VCaP (cell line): ENCODE data around the gene NDUFB8.

ENCODE experiments used
- H3K27ac ChIP-seq: fragments of 450-650 bp; 2 replicates; pipeline ENCODE4 v1.5.1; 2017
- TF ChIP-seq, protein P1 (sequence below): fragments of 450-650 bp; conservative IDR thresholded peaks from 2 replicates; pipeline ENCODE4 v1.5.1; 2017; ENCODE audit warnings: mild to moderate bottlenecking, moderate library complexity

Gene NDUFB8

DNA sequence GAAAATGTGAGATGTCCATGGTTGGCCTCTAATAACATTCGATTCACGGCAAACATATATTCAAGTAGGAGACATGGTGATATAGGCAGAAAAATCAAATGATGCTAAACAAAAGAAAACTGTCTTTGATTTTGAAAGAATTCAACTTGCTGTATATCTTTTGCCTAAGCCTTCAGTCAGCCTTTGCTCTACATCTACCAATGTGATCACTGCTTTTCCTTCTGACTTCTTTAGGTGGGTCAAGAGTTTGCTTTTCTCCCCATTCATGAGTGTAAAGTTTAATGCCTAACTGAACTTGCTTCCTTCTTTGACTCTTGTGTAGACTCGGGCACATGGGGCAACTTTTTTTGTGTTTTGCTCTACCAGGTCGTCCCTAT, 5.7 kb upstream of the NDUFB8 start:
- TF ChIP-seq, protein P1, sequence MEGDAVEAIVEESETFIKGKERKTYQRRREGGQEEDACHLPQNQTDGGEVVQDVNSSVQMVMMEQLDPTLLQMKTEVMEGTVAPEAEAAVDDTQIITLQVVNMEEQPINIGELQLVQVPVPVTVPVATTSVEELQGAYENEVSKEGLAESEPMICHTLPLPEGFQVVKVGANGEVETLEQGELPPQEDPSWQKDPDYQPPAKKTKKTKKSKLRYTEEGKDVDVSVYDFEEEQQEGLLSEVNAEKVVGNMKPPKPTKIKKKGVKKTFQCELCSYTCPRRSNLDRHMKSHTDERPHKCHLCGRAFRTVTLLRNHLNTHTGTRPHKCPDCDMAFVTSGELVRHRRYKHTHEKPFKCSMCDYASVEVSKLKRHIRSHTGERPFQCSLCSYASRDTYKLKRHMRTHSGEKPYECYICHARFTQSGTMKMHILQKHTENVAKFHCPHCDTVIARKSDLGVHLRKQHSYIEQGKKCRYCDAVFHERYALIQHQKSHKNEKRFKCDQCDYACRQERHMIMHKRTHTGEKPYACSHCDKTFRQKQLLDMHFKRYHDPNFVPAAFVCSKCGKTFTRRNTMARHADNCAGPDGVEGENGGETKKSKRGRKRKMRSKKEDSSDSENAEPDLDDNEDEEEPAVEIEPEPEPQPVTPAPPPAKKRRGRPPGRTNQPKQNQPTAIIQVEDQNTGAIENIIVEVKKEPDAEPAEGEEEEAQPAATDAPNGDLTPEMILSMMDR = no peak
- peak overlapping the region; percentile 55 for H3K27ac ChIP-seq

DNA sequence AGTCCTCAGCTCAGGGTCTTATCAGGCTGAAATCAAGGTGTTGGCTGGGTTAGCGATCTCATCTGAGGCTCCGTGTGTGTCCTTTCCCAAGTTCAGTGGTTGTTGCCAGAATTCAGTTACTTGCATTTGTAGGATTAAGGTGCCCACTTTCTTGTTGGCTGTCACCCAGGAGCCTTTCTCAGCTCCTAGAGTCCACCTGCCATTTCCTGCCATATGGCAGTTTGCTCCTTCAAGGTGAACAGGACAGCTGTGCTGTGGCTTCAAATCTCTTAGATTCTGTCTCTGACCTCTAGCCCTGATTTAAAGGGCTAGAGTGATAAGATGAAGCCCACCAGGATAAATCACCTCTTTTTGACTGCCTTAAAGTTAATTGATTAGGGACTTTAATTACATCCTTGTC, 5.1 kb upstream of the NDUFB8 start:
- TF ChIP-seq, protein P1 = no peak
- H3K27ac ChIP-seq = peak overlapping the region; percentile 55; the same call in 1 of the 2 replicates

DNA sequence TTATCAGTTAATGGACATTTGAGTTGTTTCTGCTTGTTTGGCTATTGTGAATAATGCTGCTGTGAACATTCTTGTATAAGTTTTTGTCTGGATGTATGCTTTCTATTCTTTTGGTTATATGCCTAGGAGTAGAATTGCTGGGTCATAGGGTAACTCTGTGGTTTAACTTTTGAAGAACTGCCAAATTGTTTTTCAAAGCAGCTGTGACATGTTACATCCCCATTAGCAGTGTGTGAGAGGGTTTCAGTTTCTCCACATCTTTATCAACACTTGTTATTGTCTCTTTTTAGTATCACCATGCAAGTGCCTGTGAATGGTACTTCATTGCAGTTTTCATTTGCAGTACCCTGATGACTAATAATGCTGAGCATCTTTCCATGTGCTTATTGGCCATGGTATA, 2.1 kb upstream of the NDUFB8 start:
- no peak overlapping the region for H3K27ac ChIP-seq
- TF ChIP-seq, protein P1 = no peak

DNA sequence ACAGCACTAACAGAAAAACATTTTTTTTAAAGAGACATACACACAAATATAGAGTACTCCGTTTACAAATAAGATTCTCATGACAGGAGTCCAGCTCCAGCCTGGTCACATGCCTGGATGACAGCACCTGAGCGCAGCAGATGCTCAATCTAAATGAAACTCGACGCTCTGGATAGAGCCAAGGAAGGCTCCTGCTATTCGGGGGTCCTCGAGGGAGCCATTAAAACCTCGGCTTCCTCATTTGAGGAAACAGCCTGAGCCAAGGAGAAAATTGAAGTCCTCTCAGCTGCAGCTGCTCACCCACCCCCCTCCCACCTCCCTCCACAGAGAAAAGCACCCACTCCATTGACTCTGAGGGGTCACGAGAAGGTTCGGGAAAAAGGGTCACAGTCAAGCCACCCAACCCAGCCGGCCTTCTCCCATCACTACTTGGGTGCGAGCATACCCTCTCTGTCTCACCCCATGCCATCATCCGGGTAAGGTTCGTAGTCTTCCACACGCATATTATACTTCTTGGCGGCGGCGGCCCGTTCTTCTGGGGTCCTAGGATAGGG, 673 bp downstream of the NDUFB8 start:
- H3K27ac ChIP-seq = peak overlapping the region; percentile 79
- TF ChIP-seq, protein P1 = no peak

DNA sequence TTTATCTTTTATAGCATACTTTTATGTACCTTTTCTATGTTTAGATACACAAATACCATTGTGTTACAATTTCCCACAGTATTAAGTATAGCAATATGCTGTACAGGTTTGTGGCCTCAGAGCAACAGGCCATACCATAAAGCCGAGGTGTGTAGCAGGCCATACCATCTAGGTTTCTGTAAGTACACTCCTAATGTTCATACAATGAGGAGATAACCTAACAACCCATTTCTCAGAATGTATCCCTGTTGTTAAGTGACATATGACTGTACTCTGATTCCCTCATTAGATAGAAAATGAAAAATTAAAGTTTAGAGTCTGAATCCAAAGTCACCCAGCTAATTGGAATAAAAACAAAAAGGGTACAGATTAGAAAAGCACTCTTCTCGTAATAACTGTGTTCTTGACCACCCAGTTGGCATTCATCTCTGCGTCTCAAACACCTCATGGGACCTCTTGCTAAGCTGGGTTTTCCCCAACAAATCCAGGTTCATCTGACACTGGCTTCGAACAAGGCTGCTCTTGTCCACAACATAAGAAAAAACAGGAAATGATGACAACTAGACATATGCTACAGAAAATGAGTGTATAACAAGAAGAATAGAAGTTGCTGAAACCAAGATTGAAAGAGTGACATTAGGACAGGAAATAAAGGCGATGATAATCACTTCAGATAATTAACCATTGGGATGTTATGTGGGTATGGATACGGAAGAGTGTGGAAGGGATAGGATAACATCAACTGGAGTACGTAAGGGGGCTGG, 1.4 kb downstream of the NDUFB8 start:
- TF ChIP-seq, protein P1 = no peak
- H3K27ac ChIP-seq = peak overlapping the region; percentile 79; the same call in 1 of the 2 replicates

DNA sequence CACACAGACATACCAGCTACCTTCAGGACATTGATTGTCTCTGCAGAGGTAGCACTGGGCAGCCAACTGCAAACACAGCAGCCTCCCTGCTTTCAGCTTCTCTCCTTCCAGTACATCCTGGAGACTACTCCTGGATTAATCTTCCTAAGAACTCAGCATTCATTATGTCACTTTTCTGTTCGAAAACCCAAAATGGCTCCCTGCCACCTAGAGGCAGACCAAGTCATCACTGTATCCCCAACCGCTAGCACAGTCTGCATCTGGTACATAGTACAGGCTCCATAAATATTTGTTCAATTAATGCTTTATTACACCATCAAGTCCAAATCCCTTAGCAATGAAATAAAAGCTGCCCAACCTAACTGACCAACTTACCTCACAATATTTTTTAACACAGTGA, 5.0 kb downstream of the NDUFB8 start:
- H3K27ac ChIP-seq = no peak overlapping the region
- TF ChIP-seq, protein P1 = no peak

DNA sequence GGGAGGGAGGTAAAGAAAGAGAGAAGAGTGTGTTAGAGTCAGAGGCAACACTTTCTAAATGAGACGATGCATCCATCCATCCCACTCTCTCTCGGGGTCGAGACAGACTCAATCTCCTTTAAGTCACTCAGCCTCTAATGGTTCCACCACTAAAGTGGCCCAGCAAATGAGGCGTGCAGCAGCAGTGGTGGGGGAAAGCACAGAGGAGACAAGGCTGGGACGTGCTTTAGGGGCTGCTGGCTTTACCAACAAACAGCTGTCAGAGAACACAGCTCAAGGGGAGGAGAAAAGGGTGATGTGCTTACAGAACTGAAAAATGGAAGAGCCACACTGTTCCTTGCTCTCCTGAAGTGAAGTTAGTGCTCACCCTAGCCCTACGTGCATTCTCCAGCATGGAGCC, 5.5 kb downstream of the NDUFB8 start:
- TF ChIP-seq, protein P1 = no peak
- no peak overlapping the region for H3K27ac ChIP-seq
